Activated CD8-positive, alpha-beta memory T cell treated with anti-CD3 and anti-CD28 coated beads for 36 hours (primary cell): ENCODE results near the gene YWHAQ. TPM values are rescaled to one million over a fixed set of nuclear protein-coding genes. Genes with fewer than 3 reads are reported as not detected.
"Not testable (repeated sequence)": the region's sequence is repeated elsewhere in the genome, so short reads cannot be mapped to it uniquely, and the experiment has no call there.

Experiments used
- CTCF ChIA-PET: fragments of 350-600 bp; sonication (Branson Sonifier 250); formaldehyde crosslinking; loops from one replicate; lab custom pipeline; 2021; ENCODE audit warnings: antibody characterized with exemption; lab: Charles Lee
- POLR2A ChIA-PET: fragments of 350-600 bp; sonication (Branson Sonifier 250); formaldehyde crosslinking; loops from one replicate; lab custom pipeline; 2021; ENCODE audit warnings: antibody characterized with exemption; lab: Charles Lee
- total RNA-seq, 2 experiments: library from RNA; stranded (reverse); gene quantifications; one replicate each; pipeline ENCODE4 v1.2.3, GENCODE V29; 2021

YWHAQ gene
- total RNA-seq, 2 experiments from 2014 or later, result 477 to 500 TPM

DNA sequence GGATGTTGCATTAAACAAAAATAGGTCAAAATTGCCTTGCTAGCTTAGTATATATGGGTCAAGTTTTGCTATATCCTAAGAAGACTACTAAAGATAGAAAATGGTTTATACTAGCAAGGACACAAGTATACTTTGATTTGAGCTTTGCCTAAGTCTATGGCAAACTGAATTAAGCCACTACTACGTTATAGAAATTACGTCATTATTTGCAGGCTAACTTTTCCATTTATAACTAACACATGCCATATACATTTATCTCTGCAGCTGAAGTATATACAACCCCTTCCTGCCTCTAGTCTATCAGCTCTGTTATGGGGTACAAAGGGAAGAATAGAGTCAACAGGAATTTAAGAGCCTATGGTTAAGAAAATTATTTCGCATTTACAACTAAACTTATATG is 16.2 kb downstream of the YWHAQ start:
- ChIA-PET CTCF (interaction anchor here (0.9 kb wide), 1 partner anchor 199 kb away, joined by 3 read pairs; no protein-coding TSS in a partner anchor), POLR2A (no interaction called here)

DNA sequence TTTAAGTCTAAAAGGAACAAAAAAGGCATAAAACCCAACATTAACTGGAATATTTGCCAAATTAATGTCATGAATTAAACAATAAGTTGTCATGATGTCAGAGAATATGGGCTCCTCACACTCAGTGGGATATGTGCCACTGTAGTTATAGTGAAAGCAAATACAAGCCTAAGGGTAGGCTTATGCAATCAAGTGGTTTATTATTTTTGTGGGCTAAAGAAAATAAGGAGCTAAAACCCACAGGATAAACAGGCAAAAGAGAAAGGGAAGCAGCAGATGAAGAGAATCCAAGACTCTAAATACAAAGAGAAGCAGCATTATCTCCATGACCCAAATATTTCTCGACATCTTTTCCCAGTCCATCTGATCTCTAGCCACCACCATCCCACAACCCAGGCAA is 17.5 kb downstream of the YWHAQ start:
- CTCF ChIA-PET, result no interaction called here
- POLR2A ChIA-PET, result no interaction called here

DNA sequence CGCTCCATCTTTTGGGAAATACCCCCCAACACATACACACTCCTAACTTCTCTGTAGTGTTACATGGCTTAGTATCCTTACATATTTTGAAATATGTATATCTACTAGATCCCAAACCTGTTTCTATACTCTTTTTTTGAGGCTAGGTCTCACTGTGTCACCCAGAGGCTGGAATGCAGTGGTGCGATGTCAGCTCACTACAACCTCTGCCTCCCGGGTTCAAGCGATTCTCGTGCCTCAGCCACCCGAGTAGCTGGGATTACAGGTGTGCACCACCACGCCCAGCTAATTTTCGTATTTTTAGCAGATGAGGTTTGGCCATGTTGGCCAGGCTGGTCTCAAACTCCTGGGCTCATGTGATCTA is 19.3 kb downstream of the YWHAQ start:
- POLR2A ChIA-PET, result interaction anchor here (0.5 to 0.9 kb wide), 2 partner anchors 15 to 55 kb away, joined by 3 to 5 read pairs; no protein-coding TSS in a partner anchor
- CTCF ChIA-PET, result interaction anchor here (0.9 kb wide), 1 partner anchor 13 kb away, joined by 3 read pairs; no protein-coding TSS in a partner anchor

DNA sequence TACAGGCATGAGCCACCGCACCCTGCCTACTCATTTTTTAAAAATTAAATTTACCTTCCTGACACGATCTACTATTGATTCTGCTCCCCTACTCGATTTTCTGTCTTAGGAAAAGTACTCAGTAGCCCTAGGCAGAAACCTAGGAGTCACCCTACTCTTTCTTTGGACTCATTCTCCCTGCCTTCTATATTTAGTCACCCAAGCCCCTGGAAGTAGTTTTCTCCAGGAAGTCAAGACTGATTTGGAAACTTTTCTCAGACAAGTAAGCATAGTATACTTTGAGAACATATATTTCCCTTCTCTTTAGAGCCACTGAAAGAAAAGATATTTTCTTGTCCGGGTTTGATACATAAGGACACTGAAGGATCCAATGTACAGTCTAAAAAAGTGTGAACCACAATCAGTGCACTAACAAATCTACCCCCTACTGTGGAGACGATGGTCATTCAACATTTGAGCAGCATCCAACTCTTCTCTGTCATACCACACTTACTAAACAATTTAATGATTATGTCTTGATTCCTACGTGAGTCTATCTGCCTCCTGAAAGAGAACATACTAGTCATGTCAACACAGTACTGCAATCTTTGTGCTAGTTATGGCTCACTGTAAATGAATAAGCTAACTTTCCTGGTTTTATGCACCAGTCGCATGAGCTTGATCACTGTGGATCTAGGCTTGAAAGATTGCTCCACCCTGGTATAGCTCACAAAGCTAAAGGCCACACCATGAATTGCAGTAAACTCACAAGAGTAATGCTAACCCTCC is 19.8 kb downstream of the YWHAQ start:
- POLR2A ChIA-PET, result interaction anchor here (0.5 to 0.9 kb wide), 2 partner anchors 14 to 54 kb away, joined by 3 to 5 read pairs; no protein-coding TSS in a partner anchor
- CTCF ChIA-PET, result interaction anchor here (0.6 to 0.9 kb wide), 2 partner anchors 13 to 18 kb away, joined by 3 read pairs; no protein-coding TSS in a partner anchor

DNA sequence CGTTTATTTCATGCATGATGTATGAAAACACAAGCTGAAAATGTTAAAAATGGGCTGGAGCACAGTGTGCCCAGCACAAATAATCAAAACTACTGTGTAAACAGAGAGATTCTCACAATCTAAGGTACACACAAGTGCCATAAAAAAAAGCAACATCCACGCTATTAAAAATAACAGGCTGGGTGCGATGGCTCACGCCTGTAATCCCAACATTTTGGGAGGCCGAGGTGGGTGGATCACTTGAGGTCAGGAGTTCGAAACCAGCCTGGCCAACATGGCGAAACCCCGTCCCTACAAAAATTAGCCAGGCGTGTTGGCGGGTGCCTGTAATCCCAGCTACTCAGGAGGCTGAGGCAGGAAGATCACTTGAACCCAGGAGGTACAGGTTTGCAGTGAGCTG is 22.3 kb downstream of the YWHAQ start:
- CTCF ChIA-PET, result interaction anchor here (0.9 to 1.6 kb wide), 5 partner anchors 9 to 95 kb away, joined by 3 to 9 read pairs (median 4); no protein-coding TSS in a partner anchor
- POLR2A ChIA-PET, result interaction anchor here (0.7 to 2.2 kb wide), 10 partner anchors 9 to 412 kb away, joined by 3 to 15 read pairs (median 5); partner anchors contain the start of genes ADAM17 and YWHAQ

DNA sequence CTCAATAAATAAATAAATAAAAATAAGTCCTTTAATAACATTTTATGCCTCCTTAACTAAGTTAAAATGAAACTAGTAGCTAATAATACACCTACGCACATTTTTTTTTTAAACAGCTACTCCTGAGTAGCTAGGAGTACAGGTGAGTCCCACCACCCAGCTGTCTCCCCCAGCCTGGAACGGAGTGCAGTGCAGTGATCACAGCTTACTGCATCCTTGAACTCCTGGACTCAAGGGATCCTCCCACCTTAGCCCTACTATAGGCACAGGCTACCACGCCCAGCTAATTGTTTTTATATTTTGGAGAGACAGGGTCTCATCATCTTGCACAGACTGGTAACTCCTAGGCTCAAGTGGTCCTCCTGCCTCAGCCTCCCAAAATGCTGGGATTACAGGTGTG is 28.4 kb downstream of the YWHAQ start:
- CTCF ChIA-PET, result no interaction called here
- POLR2A ChIA-PET, result no interaction called here

DNA sequence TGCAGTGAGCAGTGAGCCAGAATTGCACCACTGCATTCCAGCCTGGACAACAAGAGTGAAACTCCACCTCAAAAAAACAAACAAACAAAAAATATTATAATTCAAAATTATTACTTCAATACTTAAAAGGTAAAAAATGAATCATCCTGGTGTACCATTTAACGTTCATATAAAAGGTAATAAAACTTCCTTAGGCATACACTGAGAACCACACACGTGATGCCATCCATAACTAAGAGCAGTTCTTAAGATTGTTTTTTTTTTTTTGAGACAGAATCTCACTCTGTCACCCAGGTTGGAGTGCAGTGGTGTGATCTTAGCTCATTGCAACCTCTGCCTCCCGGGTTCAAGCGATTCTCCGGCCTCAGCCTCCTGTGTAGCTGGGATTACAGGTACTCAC is 29.4 kb downstream of the YWHAQ start:
- ChIA-PET POLR2A (no interaction called here), CTCF (interaction anchor here (1.5 kb wide), 1 partner anchor 40 kb away, joined by 4 read pairs; no protein-coding TSS in a partner anchor)

DNA sequence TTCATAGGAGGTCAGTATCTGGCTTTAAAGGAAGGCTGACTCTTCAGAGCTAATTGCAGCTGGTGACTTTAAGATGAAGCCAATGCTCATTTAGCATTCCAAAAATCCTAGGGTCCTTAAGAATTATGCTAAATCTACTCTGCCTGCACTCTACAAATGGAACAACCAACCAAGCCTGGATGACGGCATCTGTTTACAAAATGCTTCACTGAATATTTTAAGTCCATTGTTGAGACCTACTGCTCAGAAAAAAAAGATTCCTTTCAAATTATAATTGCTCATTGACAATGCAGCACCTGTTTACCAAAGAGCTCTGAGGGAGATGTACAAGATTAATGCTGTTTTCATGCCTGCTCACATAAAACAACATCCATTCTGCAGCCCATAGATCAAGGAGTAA is 31.4 kb downstream of the YWHAQ start:
- CTCF ChIA-PET, result interaction anchor here (0.9 to 1.8 kb wide), 2 partner anchors 27 to 44 kb away, joined by 4 to 5 read pairs; partner anchors contain the start of gene ADAM17
- POLR2A ChIA-PET, result no interaction called here

DNA sequence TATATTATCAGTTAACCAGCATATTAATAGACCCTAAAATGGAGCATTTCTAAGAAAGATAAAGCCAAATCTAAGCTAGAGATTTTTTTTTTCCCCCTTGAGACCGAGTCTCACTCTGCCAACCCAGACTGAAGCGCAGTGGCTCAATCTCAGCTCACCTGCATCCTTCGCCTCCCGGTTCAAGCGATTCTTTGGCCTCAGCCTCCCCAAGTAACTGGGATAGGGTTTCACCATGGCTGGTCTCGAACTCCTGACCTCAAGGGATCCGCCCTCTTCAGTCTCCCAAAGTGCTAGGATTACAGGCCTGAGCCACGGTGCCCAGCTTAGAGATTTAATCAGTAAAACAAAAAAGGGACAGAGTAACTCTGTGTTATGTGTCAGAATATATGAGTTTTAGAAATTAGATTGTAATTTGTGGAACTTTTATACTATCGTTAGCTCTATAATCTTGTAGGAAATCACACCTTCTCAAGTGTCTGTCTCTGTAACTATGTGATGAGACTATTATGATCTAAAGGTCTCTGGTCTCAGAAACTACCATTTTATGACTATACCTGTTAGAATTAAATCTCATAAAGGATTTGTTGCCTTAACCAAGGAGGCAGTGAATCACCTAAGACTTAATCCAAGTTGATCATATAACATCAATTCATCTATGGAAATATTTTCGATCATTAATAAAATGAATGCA is 34.0 kb downstream of the YWHAQ start:
- CTCF ChIA-PET, result interaction anchor here (0.9 to 1.9 kb wide), 4 partner anchors 10 to 173 kb away, joined by 3 to 9 read pairs (median 4); no protein-coding TSS in a partner anchor
- POLR2A ChIA-PET, result interaction anchor here (1.0 to 1.6 kb wide), 3 partner anchors 14 to 59 kb away, joined by 3 to 8 read pairs (median 3); partner anchors contain the start of gene YWHAQ

DNA sequence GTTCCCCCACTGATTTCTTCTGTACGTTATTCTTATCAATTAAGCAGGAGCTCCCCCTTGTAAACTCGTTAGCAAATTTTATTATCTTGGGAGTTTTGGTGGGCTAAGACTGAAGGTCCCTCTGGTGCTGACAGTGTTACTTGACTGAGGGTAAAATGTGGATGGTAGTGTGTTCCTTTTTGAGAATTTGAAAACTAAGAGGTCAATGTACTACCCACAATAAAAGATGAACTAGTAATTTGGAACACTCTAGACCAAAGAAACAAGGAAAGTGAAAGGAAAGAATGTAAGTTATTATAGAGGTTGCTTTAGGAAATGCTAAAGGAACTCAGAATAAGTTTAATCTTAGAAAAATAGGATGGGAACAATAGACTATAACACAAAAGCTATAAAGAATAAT is 35.1 kb downstream of the YWHAQ start:
- ChIA-PET POLR2A (interaction anchor here (0.6 to 1.9 kb wide), 8 partner anchors 12 to 124 kb away, joined by 3 to 9 read pairs (median 6); partner anchors contain the start of genes ADAM17 and YWHAQ), CTCF (interaction anchor here (0.8 to 1.9 kb wide), 4 partner anchors 11 to 158 kb away, joined by 3 to 9 read pairs (median 4); no protein-coding TSS in a partner anchor)

DNA sequence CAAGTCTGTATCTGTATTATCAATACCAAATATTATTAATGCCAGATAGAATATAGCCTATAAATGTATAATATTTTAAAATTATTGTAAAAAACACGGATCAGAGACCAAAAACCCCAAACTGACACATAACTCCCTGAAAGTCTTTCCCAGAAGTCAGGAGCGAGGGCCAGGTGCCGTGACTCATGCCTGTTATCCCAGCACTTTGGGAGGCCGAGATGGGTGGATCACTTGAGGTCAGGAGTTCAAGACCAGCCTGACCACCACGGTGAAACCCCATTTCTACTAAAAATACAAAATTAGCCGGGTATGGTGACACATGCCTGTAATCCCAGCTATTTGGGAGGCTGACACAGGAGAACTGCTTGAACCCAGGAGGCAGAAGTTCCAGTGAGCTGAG is 35.5 kb downstream of the YWHAQ start:
- POLR2A ChIA-PET, result interaction anchor here (1.5 to 1.9 kb wide), 4 partner anchors 13 to 187 kb away, joined by 5 to 10 read pairs (median 8); partner anchors contain the start of genes ADAM17 and YWHAQ
- CTCF ChIA-PET, result interaction anchor here (0.7 to 1.9 kb wide), 5 partner anchors 13 to 158 kb away, joined by 3 to 9 read pairs (median 3); no protein-coding TSS in a partner anchor

DNA sequence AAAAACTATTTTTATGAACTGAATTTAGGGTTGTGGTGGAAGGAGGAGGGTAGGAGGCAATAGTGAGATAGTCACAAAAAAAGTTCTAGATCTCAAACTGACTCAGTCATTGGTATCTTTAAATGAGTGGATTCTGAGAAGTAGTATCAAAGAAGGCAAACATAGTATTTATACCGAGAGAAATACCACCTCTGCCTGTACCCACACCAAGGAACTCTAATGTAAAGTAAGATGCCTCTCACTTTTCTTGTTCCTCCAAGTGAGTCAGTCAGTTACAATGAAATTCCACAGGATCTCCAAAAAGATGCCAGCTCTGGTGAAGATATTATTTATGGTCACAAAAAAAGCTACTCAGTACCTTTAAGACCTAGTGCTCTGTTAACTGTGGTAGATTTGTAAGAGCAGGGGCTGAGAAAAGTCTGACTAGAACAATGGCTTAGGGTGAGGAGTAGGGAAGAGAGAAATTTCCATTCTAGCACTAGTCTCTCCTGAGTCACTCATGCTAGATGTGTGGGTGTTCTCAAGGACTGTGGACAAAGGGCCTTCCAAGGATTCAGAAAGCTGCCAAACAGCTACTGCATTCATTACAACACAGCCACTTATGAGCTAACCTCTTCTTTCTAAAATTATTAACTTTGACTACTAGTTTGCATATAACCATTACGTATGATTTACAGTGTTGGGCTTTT is 36.3 kb downstream of the YWHAQ start:
- ChIA-PET CTCF (interaction anchor here (0.6 to 0.8 kb wide), 4 partner anchors 23 to 159 kb away, joined by 3 to 5 read pairs (median 4); no protein-coding TSS in a partner anchor), POLR2A (interaction anchor here (1.5 to 1.9 kb wide), 4 partner anchors 14 to 188 kb away, joined by 5 to 10 read pairs (median 8); partner anchors contain the start of genes ADAM17 and YWHAQ)

DNA sequence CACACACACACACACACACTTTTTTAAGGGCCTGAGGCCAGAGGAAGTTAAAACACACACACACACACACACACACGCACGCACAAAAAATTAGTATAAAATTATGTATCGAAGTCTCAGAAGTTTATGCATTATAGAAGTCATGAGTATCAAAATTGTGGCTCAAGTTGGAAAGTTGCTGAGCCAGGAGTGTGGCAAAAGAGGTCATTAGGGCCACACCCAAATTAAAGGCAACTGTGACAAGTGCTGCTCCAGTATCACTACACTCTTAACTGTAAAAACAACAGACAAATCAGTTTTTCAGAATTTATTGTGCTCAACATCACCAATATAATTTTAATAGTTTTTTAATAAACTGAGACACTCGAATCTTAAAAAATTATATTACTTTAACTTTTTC is 36.9 kb downstream of the YWHAQ start:
- CTCF ChIA-PET, result interaction anchor here (1.5 kb wide), 1 partner anchor 115 kb away, joined by 4 read pairs; no protein-coding TSS in a partner anchor
- POLR2A ChIA-PET, result interaction anchor here (1.5 to 1.9 kb wide), 3 partner anchors 14 to 188 kb away, joined by 7 to 10 read pairs (median 9); partner anchors contain the start of gene ADAM17

DNA sequence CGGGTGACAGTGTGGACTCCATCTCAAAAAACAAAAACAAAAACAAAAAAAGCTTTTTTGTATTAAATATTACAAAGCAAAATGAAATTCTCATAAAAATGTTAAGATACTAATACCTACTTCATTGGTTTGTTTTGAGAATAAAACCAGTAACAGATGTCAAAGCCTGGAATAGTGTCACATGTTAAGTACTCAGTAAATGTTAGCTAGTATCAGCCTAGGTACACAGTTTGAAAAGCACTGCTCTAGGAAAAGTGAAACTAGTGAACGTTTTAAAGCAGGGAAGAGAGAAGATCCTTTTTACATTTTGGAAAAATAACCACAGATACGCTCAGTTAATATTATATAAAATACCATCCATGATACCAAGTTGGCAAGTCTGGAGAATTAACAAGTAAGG is 38.1 kb downstream of the YWHAQ start:
- POLR2A ChIA-PET, result interaction anchor here (0.7 kb wide), 1 partner anchor 37 kb away, joined by 3 read pairs; the partner anchor contains the start of gene ADAM17

DNA sequence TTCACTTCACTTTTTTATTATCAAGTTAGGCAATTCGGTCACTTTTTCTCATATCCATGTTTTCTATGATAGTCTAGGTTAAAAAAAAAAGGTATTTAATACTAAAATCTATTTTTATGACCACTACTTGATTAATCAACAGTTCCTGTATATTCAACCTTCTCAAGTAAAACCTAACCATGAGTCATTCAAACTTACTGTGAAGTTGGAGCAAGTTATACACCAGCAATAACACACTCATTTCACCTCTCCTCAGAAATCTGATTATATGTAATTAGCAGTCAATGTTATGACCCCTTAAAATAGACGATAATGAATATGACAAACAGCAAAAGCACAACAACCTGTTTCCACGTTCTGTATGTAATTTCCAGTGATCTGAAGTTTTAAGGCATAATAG is 40.2 kb downstream of the YWHAQ start:
- POLR2A ChIA-PET, result interaction anchor here (1.3 to 1.7 kb wide), 2 partner anchors 17 to 36 kb away, joined by 5 to 7 read pairs; partner anchors contain the start of gene ADAM17
- CTCF ChIA-PET, result interaction anchor here (1.0 to 2.2 kb wide), 2 partner anchors 35 to 40 kb away, joined by 3 to 8 read pairs; partner anchors contain the start of genes ADAM17 and YWHAQ

More for the DNA sequence above, 38.1 kb downstream of the YWHAQ start:
- CTCF ChIA-PET, result interaction anchor here (1.0 to 2.2 kb wide), 3 partner anchors 18 to 116 kb away, joined by 3 to 8 read pairs (median 4); partner anchors contain the start of gene ADAM17

DNA sequence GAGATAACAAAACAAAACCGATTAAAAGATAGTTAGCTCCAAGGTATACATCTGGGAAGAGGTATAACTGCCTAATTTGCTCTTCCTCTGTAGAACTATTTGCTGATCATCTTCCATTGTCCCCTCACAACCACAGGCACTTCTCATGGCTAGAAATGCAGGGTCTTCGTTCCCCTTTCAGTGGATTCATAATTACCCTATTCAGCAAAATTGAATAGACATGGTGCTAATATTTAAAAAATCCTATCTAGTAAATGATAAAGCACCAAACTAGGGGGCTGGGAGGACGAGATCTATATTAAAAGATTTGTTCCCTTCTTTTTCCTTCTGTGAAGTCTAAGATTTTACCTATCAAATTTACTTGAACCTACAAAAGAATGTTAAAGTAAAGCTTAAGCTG is 44.3 kb downstream of the YWHAQ start:
- POLR2A ChIA-PET, result no interaction called here

DNA sequence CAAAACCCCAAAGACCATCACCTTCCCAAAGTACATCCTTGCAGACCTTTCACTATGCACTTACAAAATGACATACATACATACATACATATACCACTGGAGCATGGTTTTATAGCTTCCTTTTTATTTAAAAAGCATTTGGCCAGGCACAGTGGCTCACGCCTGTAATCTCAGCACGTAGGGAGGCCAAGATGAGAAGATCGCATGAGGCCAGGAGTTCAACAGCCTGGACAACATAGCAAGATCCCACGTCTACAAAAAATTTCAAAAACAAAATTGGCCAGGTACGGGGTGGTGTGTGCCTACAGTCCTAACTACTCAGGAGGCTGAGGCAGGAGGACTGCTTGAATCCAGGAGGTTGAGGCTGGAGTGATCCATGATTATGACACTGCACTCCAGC is 45.3 kb downstream of the YWHAQ start:
- CTCF ChIA-PET, result no interaction called here
- POLR2A ChIA-PET, result no interaction called here

More for the DNA sequence above, 44.3 kb downstream of the YWHAQ start:
- CTCF ChIA-PET, result no interaction called here

DNA sequence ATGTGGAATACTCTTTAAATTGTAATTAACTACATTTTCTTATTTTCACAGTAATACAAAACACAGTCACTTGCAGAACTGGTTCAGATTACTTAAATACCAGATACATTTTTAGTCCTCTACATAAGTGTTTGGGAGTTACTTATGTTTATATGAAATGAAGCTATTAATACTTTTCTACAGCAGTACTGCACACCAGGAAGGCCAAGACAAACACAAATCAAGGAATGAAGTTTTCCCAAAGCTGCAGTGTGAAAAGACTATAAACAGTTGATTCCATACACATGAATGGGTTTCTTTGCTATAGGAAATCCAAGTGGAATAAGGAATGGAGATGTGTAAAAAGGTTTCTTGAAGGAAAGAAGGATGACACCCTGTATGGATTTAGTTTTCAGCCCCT is 45.9 kb downstream of the YWHAQ start:
- POLR2A ChIA-PET, CTCF ChIA-PET: not testable (repeated sequence)
